Panc1 (cell line): ENCODE results near the gene BEX5. TPM values are rescaled to one million over a fixed set of nuclear protein-coding genes. Genes with fewer than 3 reads are reported as not detected.
"Not testable (repeated sequence)": the region's sequence is repeated elsewhere in the genome, so short reads cannot be mapped to it uniquely, and the experiment has no call there.

Source experiments
- ATAC-seq: fragments of 200-7000 bp; cut with Tn5 transposase; 2 replicates; pipeline ENCODE4 v1.9.1; 2020; ENCODE audit warnings: mild to moderate bottlenecking, moderate library complexity
- BruUV-seq: library from RNA; stranded (reverse); fragments of 400-500 nt; replicated peaks from 2 replicates; lab custom pipeline; 2021; lab: Mats Ljungman, UMichigan
- CTCF ChIA-PET: fragments of 300-600 bp; sonication (Branson Sonifier 250); formaldehyde crosslinking; loops from one replicate; lab custom pipeline; 2022; ENCODE audit warnings: antibody characterized with exemption; lab: Charles Lee
- POLR2A ChIA-PET: fragments of 300-600 bp; sonication (Branson Sonifier 250); formaldehyde crosslinking; loops from one replicate; lab custom pipeline; 2022; ENCODE audit warnings: antibody characterized with exemption; lab: Charles Lee
- DNase-seq: peaks from one replicate; pipeline ENCODE4 v3.0.0-alpha.2; 2010; ENCODE audit warnings: low read depth, low spot score
- H3K27ac ChIP-seq: 2 replicates; pipeline ENCODE4 v1.5.1; 2011; ENCODE audit warnings: mild to moderate bottlenecking, low read length, inconsistent platforms
- H3K27me3 ChIP-seq: fragments of 200-500 bp; sonication (Bioruptor generic); 2 replicates; pipeline ENCODE4 v1.6.0; 2014; ENCODE audit warnings: low read length, inconsistent platforms; ENCODE audit not compliant: control insufficient read depth, insufficient read depth
- H3K36me3 ChIP-seq: fragments of 200-500 bp; sonication (Bioruptor generic); 2 replicates; pipeline ENCODE4 v1.5.1; 2014; ENCODE audit warnings: inconsistent platforms, mild to moderate bottlenecking, low read length, moderate library complexity; ENCODE audit not compliant: control insufficient read depth, insufficient read depth
- H3K4me1 ChIP-seq: 2 replicates; pipeline ENCODE4 v1.5.1; 2011; ENCODE audit warnings: inconsistent platforms, mild to moderate bottlenecking, low read length, moderate library complexity; ENCODE audit not compliant: control insufficient read depth, insufficient read depth
- H3K4me3 ChIP-seq, 2 experiments: 2 replicates each; pipeline ENCODE4 v1.5.1; 2011 to 2012; ENCODE audit warnings: low read depth in 2 of 2, low read length in 2 of 2, mild to moderate bottlenecking in 2 of 2, inconsistent platforms in 1 of 2, moderate library complexity in 1 of 2
- H3K9me3 ChIP-seq: fragments of 200-500 bp; sonication (Bioruptor generic); 2 replicates; pipeline ENCODE4 v1.5.1; 2014; ENCODE audit warnings: low read depth, mild to moderate bottlenecking, inconsistent platforms, low read length, moderate library complexity; ENCODE audit not compliant: control insufficient read depth, insufficient read depth
- POLR2AphosphoS5 ChIP-seq: IDR thresholded peaks from 2 replicates; pipeline ENCODE4 v1.6.1; 2012; ENCODE audit warnings: mild to moderate bottlenecking, low read depth, low read length, moderate library complexity
- REST ChIP-seq, 2 experiments: IDR thresholded peaks; 2 replicates each; pipeline ENCODE4 v1.6.1; 2011 to 2012; ENCODE audit warnings: low read depth in 2 of 2, control low read depth in 1 of 2, low read length in 1 of 2, mild to moderate bottlenecking in 1 of 2, moderate library complexity in 1 of 2; ENCODE audit not compliant: insufficient read depth in 1 of 2
- SIN3A ChIP-seq: IDR thresholded peaks from 2 replicates; pipeline ENCODE4 v1.6.1; 2012; ENCODE audit warnings: low read depth, mild to moderate bottlenecking, low read length, moderate library complexity, borderline replicate concordance; ENCODE audit not compliant: insufficient read depth
- TCF7L2 ChIP-seq: IDR thresholded peaks from 2 replicates; pipeline ENCODE4 v1.6.1; 2011; ENCODE audit warnings: mild to moderate bottlenecking, low read depth, low read length, inconsistent platforms
- in situ Hi-C: cut with HindIII; loops from 2 replicates; pipeline ENCODE4 v1.10.0; 2016; ENCODE audit warnings: low sequenced_read_pairs, low pct_unique_long_range_greater_than_20kb
- intact Hi-C: fragments of 100-400 bp; cut with micrococcal nuclease; formaldehyde crosslinking; loops from one replicate; pipeline ENCODE4 v1.10.0; 2022; ENCODE audit not compliant: unreplicated experiment
- total RNA-seq: library from RNA; stranded (reverse); gene quantifications from one replicate; pipeline ENCODE4 v1.2.1, GENCODE V29; 2021; ENCODE audit not compliant: unreplicated experiment
- TF ChIP-seq, protein P1 (sequence below): fragments of 450-650 bp; IDR thresholded peaks from 2 replicates; pipeline ENCODE4 v1.5.1; 2017; ENCODE audit warnings: mild to moderate bottlenecking

The BEX5 gene
- total RNA-seq, 1 experiment from 2014 or later = 0.21 TPM

- intact Hi-C loops = no loop called here
- no TSS peak for BruUV-seq
- no peak for TF ChIP-seq TCF7L2
- TF ChIP-seq REST (IDR thresholded peaks at IDR 0.05; ENCODE audit: insufficient read depth in 1 of 2, low read depth in 2 of 2, low read length in 1 of 2) = no peak
- no peak for TF ChIP-seq SIN3A
- TF ChIP-seq, protein P1, sequence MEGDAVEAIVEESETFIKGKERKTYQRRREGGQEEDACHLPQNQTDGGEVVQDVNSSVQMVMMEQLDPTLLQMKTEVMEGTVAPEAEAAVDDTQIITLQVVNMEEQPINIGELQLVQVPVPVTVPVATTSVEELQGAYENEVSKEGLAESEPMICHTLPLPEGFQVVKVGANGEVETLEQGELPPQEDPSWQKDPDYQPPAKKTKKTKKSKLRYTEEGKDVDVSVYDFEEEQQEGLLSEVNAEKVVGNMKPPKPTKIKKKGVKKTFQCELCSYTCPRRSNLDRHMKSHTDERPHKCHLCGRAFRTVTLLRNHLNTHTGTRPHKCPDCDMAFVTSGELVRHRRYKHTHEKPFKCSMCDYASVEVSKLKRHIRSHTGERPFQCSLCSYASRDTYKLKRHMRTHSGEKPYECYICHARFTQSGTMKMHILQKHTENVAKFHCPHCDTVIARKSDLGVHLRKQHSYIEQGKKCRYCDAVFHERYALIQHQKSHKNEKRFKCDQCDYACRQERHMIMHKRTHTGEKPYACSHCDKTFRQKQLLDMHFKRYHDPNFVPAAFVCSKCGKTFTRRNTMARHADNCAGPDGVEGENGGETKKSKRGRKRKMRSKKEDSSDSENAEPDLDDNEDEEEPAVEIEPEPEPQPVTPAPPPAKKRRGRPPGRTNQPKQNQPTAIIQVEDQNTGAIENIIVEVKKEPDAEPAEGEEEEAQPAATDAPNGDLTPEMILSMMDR = no peak
- no peak for TF ChIP-seq POLR2AphosphoS5
Observed at GRCh38 chrX:102126863-102127262, 28.9 kb downstream of the BEX5 start.

GRCh38 chrX:102126080-102126818, 29.5 kb downstream of the BEX5 start:
- BruUV-seq, POLR2A ChIA-PET, intact Hi-C loops, H3K4me3 ChIP-seq, H3K4me1 ChIP-seq, CTCF ChIA-PET, DNase-seq, H3K9me3 ChIP-seq, in situ Hi-C loops, H3K27me3 ChIP-seq, H3K36me3 ChIP-seq, H3K27ac ChIP-seq: not testable (repeated sequence)
- peak; percentile 45; the same call in 1 of the 2 replicates for ATAC-seq

More at GRCh38 chrX:102126863-102127262, 28.9 kb downstream of the BEX5 start:
- in situ Hi-C loops = no loop called here
- no peak for DNase-seq
- H3K9me3 ChIP-seq = no peaks in the 10 kb centered on the region
- POLR2A ChIA-PET = no interaction called here
- H3K4me3 ChIP-seq = no peak overlapping the region
- no peaks in the 10 kb centered on the region for H3K36me3 ChIP-seq
- H3K4me1 ChIP-seq = no peaks in the 10 kb centered on the region
- peaks cover 7% of the 10 kb centered on the region; the same call in 1 of the 2 replicates for H3K27me3 ChIP-seq
- CTCF ChIA-PET = no interaction called here
- ATAC-seq = no peak
- H3K27ac ChIP-seq = no peak overlapping the region

DNA sequence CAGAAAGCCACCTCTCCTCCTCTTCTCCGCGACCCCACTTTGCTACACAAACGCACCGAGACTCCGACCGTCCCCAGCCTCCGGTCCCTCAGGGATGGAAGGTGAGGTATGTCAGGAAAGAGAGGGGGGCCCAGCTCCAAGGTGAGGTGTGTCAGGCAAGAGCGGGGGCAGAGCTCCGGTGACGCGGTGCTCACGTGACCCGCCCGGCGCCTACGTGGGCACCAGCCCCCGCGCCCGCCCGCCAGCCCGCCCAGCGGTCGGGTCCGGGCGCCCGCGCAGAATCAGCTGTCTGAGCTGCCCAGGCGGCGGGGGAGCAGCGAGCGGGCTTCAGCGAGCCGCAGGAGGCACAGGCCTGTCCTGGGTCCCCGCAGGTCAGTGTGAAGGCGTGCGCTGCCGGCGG, 30.3 kb downstream of the BEX5 start, which contains the start of gene TCEAL2:
TSS of gene TCEAL2 (plus strand) at position 244 of the 400 bp plus-strand sequence. CDS start 1,152 bp downstream, outside the sequence.
- intact Hi-C loops, in situ Hi-C loops, H3K4me1 ChIP-seq, CTCF ChIA-PET, H3K36me3 ChIP-seq, H3K27me3 ChIP-seq, ATAC-seq, DNase-seq, H3K27ac ChIP-seq, H3K9me3 ChIP-seq, BruUV-seq, POLR2A ChIA-PET, H3K4me3 ChIP-seq: not testable (repeated sequence)

- H3K27me3 ChIP-seq, POLR2A ChIA-PET, H3K9me3 ChIP-seq, in situ Hi-C loops, DNase-seq, H3K27ac ChIP-seq, CTCF ChIA-PET, ATAC-seq, H3K36me3 ChIP-seq, H3K4me1 ChIP-seq, BruUV-seq, intact Hi-C loops, H3K4me3 ChIP-seq: not testable (repeated sequence)
Observed at GRCh38 chrX:102125014-102125413, 30.8 kb downstream of the BEX5 start.
